Measurements from ENCODE around the gene IQSEC3.

DNA sequence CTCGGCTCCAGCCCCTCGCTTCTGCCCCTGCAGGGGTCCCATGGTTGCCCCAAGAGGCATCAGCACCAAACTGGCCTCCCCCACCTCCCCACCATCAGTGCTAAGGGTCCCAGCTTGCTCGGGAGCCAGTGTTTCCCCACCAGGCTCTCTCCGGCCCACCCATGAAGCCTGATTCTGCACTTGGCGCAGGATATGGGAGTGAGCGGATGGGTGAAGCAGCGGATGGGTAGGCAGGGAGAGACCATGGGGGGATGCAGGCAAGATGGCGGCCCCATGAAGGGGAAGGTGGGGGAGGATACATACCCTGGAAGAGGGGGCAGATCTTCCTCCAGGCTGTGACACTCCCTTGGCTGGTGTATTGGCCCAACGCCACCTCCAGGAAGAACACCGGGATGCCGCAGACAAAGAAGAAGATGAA, 137.7 kb downstream of the IQSEC3 start:
- TF ChIP-seq CTCF (IDR thresholded peaks at IDR 0.05) (no peak), POLR2AphosphoS5 (IDR thresholded peaks at IDR 0.05; ENCODE audit: low read depth, low read length) (no peak)
